ENCODE measurements around the gene BACE1-AS.

Gene BACE1-AS

GRCh38 chr11:117273550-117274289 is 17.4 kb upstream of the BACE1-AS start:
- Histone ChIP-seq H3K27me3 (ENCODE audit: insufficient read depth, low read depth, severe bottlenecking) (no peaks in the 10 kb centered on the region), H3K27ac (no peak overlapping the region), H3K9me3 (ENCODE audit: severe bottlenecking) (no peaks in the 10 kb centered on the region), H3K4me3 (ENCODE audit: low read depth, low read length) (no peak overlapping the region), H3K36me3 (no peaks in the 10 kb centered on the region; the same call in 1 of the 2 replicates)
- DNase-seq: no peak
- TF ChIP-seq CTCF (IDR thresholded peaks at IDR 0.05; ENCODE audit: low read depth, low read length): no peak

GRCh38 chr11:117278347-117278746 is 12.8 kb upstream of the BACE1-AS start:
- Histone ChIP-seq H3K27me3 (ENCODE audit: insufficient read depth, low read depth, severe bottlenecking) (no peaks in the 10 kb centered on the region), H3K9me3 (ENCODE audit: severe bottlenecking) (no peaks in the 10 kb centered on the region), H3K27ac (no peak overlapping the region), H3K36me3 (peaks cover 34% of the 10 kb centered on the region), H3K4me3 (ENCODE audit: low read depth, low read length) (no peak overlapping the region)
- TF ChIP-seq CTCF (IDR thresholded peaks at IDR 0.05; ENCODE audit: low read depth, low read length): no peak
- DNase-seq: no peak

GRCh38 chr11:117279711-117280376 is 11.3 kb upstream of the BACE1-AS start:
- peaks cover 42% of the 10 kb centered on the region for H3K36me3 ChIP-seq
- no peak overlapping the region for H3K27ac ChIP-seq
- no peak for DNase-seq
- TF ChIP-seq CTCF (IDR thresholded peaks at IDR 0.05; ENCODE audit: low read depth, low read length): no peak
- no peak overlapping the region for H3K4me3 ChIP-seq (ENCODE audit: low read depth, low read length)
- H3K27me3 ChIP-seq (ENCODE audit: insufficient read depth, low read depth, severe bottlenecking): no peaks in the 10 kb centered on the region
- no peaks in the 10 kb centered on the region for H3K9me3 ChIP-seq (ENCODE audit: severe bottlenecking)

GRCh38 chr11:117281159-117281558 is 10.0 kb upstream of the BACE1-AS start:
- Histone ChIP-seq H3K9me3 (ENCODE audit: severe bottlenecking) (no peaks in the 10 kb centered on the region), H3K36me3 (peaks cover 55% of the 10 kb centered on the region), H3K4me3 (ENCODE audit: low read depth, low read length) (no peak overlapping the region), H3K27me3 (ENCODE audit: insufficient read depth, low read depth, severe bottlenecking) (no peaks in the 10 kb centered on the region), H3K27ac (no peak overlapping the region)
- no peak for DNase-seq
- TF ChIP-seq CTCF (IDR thresholded peaks at IDR 0.05; ENCODE audit: low read depth, low read length): no peak

- Histone ChIP-seq H3K36me3 (peaks cover 62% of the 10 kb centered on the region), H3K4me3 (ENCODE audit: low read depth, low read length) (no peak overlapping the region), H3K27me3 (ENCODE audit: insufficient read depth, low read depth, severe bottlenecking) (no peaks in the 10 kb centered on the region), H3K27ac (no peak overlapping the region; the same call in none of the 2 replicates), H3K9me3 (ENCODE audit: severe bottlenecking) (no peaks in the 10 kb centered on the region)
- DNase-seq: no peak
- no peak for TF ChIP-seq CTCF (IDR thresholded peaks at IDR 0.05; ENCODE audit: low read depth, low read length)
Observed at GRCh38 chr11:117281869-117282268, 9.3 kb upstream of the BACE1-AS start.
